Panc1 (cell line): ENCODE measurements around the gene MTMR2. TPM values are rescaled to one million over a fixed set of nuclear protein-coding genes. Genes with fewer than 3 reads are reported as not detected.

Source experiments
- total RNA-seq: library from RNA; stranded (reverse); gene quantifications from one replicate; pipeline ENCODE4 v1.2.1, GENCODE V29; 2021; ENCODE audit not compliant: unreplicated experiment

Gene MTMR2
- total RNA-seq, 1 experiment from 2014 or later: 44.8 TPM

Other genes with a start within 250 kb of the MTMR2 start
- 31.2 TPM for gene FAM76B, start 134.3 kb downstream of the MTMR2 start, total RNA-seq
- gene CEP57, start 133.6 kb downstream of the MTMR2 start, total RNA-seq: 50.3 TPM